Measurements from ENCODE around the gene ETF1. TPM values are rescaled to one million over a fixed set of nuclear protein-coding genes. Genes with fewer than 3 reads are reported as not detected.

ETF1 gene
- total RNA-seq, 2 experiments from 2014 or later, result 66.7 to 123 TPM

DNA sequence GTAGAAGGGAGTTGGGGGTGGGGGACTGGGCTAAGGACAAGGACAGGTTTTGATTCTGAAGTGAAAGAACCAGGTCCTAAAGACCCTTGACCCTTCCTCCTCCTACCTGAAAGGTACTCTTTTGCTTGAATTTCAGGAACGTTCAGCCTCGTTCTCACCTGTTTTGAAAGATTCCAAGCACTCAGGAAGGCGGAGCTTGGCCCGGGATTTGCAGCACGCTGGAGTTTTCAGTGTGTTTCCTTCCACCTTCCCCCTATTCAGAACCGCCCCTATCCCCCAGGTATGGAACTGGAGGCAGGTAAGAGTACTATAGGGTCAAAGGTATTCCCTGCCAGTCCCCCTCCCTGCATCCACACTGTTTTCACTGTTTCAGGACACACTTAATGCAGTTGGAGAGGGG, 70.7 kb downstream of the ETF1 start:
- TF ChIP-seq, protein P1, sequence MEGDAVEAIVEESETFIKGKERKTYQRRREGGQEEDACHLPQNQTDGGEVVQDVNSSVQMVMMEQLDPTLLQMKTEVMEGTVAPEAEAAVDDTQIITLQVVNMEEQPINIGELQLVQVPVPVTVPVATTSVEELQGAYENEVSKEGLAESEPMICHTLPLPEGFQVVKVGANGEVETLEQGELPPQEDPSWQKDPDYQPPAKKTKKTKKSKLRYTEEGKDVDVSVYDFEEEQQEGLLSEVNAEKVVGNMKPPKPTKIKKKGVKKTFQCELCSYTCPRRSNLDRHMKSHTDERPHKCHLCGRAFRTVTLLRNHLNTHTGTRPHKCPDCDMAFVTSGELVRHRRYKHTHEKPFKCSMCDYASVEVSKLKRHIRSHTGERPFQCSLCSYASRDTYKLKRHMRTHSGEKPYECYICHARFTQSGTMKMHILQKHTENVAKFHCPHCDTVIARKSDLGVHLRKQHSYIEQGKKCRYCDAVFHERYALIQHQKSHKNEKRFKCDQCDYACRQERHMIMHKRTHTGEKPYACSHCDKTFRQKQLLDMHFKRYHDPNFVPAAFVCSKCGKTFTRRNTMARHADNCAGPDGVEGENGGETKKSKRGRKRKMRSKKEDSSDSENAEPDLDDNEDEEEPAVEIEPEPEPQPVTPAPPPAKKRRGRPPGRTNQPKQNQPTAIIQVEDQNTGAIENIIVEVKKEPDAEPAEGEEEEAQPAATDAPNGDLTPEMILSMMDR (conservative IDR thresholded peaks at IDR 0.05; ENCODE audit: low read length), result no peak
- no peak for TF ChIP-seq EZH2phosphoT487 (IDR thresholded peaks at IDR 0.05; ENCODE audit: borderline replicate concordance, low read depth, low read length)
- H3K79me2 ChIP-seq (ENCODE audit: insufficient read depth, low read depth, low read length), result no peaks in the 10 kb centered on the region
- DNase-seq (ENCODE audit: low spot score), result no peak
- CTCF ChIA-PET (ENCODE audit: unreplicated experiment), result no interaction called here
- H3K4me3 ChIP-seq (ENCODE audit: low read depth, low read length, poor library complexity, severe bottlenecking), result no peak overlapping the region
- no peak overlapping the region for H2AFZ ChIP-seq (ENCODE audit: low read length)
- H3K27ac ChIP-seq (ENCODE audit: low read depth, low read length, poor library complexity, severe bottlenecking), result no peak overlapping the region
- POLR2A ChIA-PET, result no interaction called here
- H3K9me2 ChIP-seq (ENCODE audit: insufficient read depth, low read length), result no peaks in the 10 kb centered on the region
- H3K4me1 ChIP-seq (ENCODE audit: insufficient read depth, low read length, poor library complexity, severe bottlenecking), result no peaks in the 10 kb centered on the region
- intact Hi-C loops (cut with micrococcal nuclease; ENCODE audit: unreplicated experiment), result no loop called here
- BruUV-seq (replicated peaks), result no TSS peak
- H3K4me2 ChIP-seq (ENCODE audit: low read length), result no peak overlapping the region
- H3K36me3 ChIP-seq (ENCODE audit: insufficient read depth, low read length), result no peaks in the 10 kb centered on the region
- no peaks in the 10 kb centered on the region for H3K9me3 ChIP-seq (ENCODE audit: low read length)
- H4K20me1 ChIP-seq (ENCODE audit: insufficient read depth, low read length), result no peaks in the 10 kb centered on the region

DNA sequence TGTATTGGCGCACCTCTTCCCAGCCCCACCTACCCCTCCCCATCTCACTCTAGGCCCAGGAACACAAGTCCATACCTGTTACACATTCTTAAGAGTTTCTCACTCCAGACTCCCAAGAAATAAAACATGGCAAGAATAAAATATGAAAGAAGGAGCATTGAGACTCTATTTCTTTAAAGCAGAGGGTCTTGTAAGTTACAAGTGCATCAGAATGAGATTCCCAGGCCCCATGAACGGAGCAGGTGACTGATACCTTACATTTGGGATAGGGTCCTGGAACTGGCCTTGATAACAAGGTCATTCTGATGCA, 72.0 kb downstream of the ETF1 start:
- TF ChIP-seq, protein P1 (conservative IDR thresholded peaks at IDR 0.05; ENCODE audit: low read length), result no peak
- TF ChIP-seq EZH2phosphoT487 (IDR thresholded peaks at IDR 0.05; ENCODE audit: borderline replicate concordance, low read depth, low read length), result no peak
- BruUV-seq (replicated peaks), result no TSS peak
- DNase-seq (ENCODE audit: low spot score), result no peak
- CTCF ChIA-PET (ENCODE audit: unreplicated experiment), result no interaction called here
- Histone ChIP-seq H3K36me3 (ENCODE audit: insufficient read depth, low read length) (no peaks in the 10 kb centered on the region), H3K4me2 (ENCODE audit: low read length) (no peak overlapping the region), H3K4me1 (ENCODE audit: insufficient read depth, low read length, poor library complexity, severe bottlenecking) (peaks cover 5% of the 10 kb centered on the region), H2AFZ (ENCODE audit: low read length) (no peak overlapping the region), H3K4me3 (ENCODE audit: low read depth, low read length, poor library complexity, severe bottlenecking) (no peak overlapping the region), H3K9me2 (ENCODE audit: insufficient read depth, low read length) (no peaks in the 10 kb centered on the region), H3K79me2 (ENCODE audit: insufficient read depth, low read depth, low read length) (no peaks in the 10 kb centered on the region), H3K9me3 (ENCODE audit: low read length) (no peaks in the 10 kb centered on the region), H4K20me1 (ENCODE audit: insufficient read depth, low read length) (no peaks in the 10 kb centered on the region), H3K27ac (ENCODE audit: low read depth, low read length, poor library complexity, severe bottlenecking) (no peak overlapping the region)
- POLR2A ChIA-PET, result no interaction called here
- intact Hi-C loops (cut with micrococcal nuclease; ENCODE audit: unreplicated experiment), result no loop called here

DNA sequence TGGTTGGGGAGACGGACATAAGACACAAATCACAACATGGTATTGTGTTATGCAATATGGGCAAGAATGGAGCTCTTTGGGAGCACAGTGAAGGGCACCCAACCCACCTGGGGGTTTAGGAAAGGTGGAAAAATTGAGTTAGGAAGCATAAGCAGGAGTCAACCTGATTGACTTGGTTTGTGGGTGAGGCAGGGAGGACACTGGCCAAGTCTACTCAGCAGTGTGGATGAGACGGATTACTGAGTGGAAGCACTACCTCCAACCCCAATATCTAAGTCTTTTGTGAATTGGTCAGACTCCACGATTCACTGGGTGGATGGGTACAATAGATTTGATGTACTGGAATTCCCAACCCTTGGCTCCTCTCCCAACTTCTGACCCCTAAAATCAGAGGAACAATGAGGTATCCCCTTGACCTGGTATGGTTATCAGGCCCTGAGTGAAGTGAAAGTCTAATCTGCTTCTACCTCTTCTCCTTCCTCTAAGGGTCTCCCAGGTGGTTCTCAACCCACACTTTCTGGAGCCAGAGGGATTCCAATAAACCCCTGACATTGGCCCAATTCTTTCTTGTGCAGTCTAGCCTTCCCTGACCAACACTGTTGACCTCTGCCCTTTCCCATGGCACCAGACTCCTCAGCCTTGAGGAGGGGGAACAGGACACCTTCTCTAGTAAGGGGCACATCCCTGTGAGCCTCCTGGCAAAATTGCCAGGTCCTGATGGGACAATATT, 72.5 kb downstream of the ETF1 start:
- DNase-seq (ENCODE audit: low spot score), result no peak
- POLR2A ChIA-PET, result no interaction called here
- H3K4me3 ChIP-seq (ENCODE audit: low read depth, low read length, poor library complexity, severe bottlenecking), result no peak overlapping the region
- TF ChIP-seq EZH2phosphoT487 (IDR thresholded peaks at IDR 0.05; ENCODE audit: borderline replicate concordance, low read depth, low read length), result no peak
- TF ChIP-seq, protein P1 (conservative IDR thresholded peaks at IDR 0.05; ENCODE audit: low read length), result no peak
- H3K9me2 ChIP-seq (ENCODE audit: insufficient read depth, low read length), result no peaks in the 10 kb centered on the region
- no peaks in the 10 kb centered on the region for H3K79me2 ChIP-seq (ENCODE audit: insufficient read depth, low read depth, low read length)
- H3K36me3 ChIP-seq (ENCODE audit: insufficient read depth, low read length), result no peaks in the 10 kb centered on the region
- no peaks in the 10 kb centered on the region for H4K20me1 ChIP-seq (ENCODE audit: insufficient read depth, low read length)
- CTCF ChIA-PET (ENCODE audit: unreplicated experiment), result no interaction called here
- no peak overlapping the region for H2AFZ ChIP-seq (ENCODE audit: low read length)
- intact Hi-C loops (cut with micrococcal nuclease; ENCODE audit: unreplicated experiment), result no loop called here
- H3K4me2 ChIP-seq (ENCODE audit: low read length), result no peak overlapping the region
- H3K4me1 ChIP-seq (ENCODE audit: insufficient read depth, low read length, poor library complexity, severe bottlenecking), result peaks cover 9% of the 10 kb centered on the region
- BruUV-seq (replicated peaks), result no TSS peak
- no peak overlapping the region for H3K27ac ChIP-seq (ENCODE audit: low read depth, low read length, poor library complexity, severe bottlenecking)
- H3K9me3 ChIP-seq (ENCODE audit: low read length), result no peaks in the 10 kb centered on the region
